ENCODE data around the gene GBP3. TPM values are rescaled to one million over a fixed set of nuclear protein-coding genes. Genes with fewer than 3 reads are reported as not detected.

The GBP3 gene
- total and polyA plus RNA-seq, 4 donors, result 2.0 to 8.8 (median 4.4) TPM

DNA sequence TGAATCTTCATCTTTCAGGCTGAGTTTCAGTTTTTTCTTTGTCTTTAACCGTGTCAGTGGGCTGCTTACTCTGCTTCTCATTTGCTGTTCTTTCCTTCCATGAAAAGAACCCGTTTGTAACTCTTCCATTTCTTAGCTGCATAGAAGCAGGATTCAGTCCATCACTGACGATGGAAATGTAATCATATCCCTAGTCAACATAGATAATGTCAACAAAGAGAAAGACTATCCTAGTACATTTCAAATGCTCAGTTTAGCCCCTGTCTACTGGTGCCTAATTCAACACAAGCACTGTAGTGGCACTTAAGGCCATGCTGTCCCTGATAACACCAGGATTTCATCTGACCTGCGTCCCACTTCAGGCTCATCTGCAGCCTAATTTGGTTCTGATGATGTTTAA lies 42.0 kb upstream of the GBP3 start:
- Histone ChIP-seq H3K4me3 (ENCODE audit: low read depth in 1 of 3, low read length in 3 of 3) (peak overlapping the region; percentile 52 to 91 (median 75)), H3K9me3 (ENCODE audit: control insufficient read depth in 4 of 4, low read length in 3 of 4) (no peaks in the 10 kb centered on the region), H3K36me3 (ENCODE audit: control insufficient read depth in 4 of 4, insufficient read depth in 3 of 4, low read depth in 1 of 4, low read length in 3 of 4) (peaks cover 0 to 15% (median 9%) of the 10 kb centered on the region in 4 donors), H3K4me1 (ENCODE audit: control insufficient read depth in 4 of 4, insufficient read depth in 4 of 4, low read length in 3 of 4) (peaks cover 0 to 22% (median 5%) of the 10 kb centered on the region in 4 donors), H3K27me3 (ENCODE audit: control insufficient read depth in 4 of 4, insufficient read depth in 4 of 4, low read length in 3 of 4) (no peaks in the 10 kb centered on the region), H3K9ac (ENCODE audit: low read depth in 1 of 2, low read length in 2 of 2) (peak overlapping the region; percentile 93 to 100), H3K27ac (ENCODE audit: low read depth in 1 of 2, low read length in 2 of 2) (peak overlapping the region; percentile 91 to 98)
- 1% methylated on average over 4 of the region's 4 CpGs for WGBS
- TF ChIP-seq NR2F2 (IDR thresholded peaks at IDR 0.05) (no peak), GABPA (IDR thresholded peaks at IDR 0.05 in 1 of 2, conservative IDR thresholded peaks at IDR 0.05 in 1 of 2) (no peak), FOXA2 (IDR thresholded peaks at IDR 0.05) (no peak), TAF1 (conservative IDR thresholded peaks at IDR 0.05) (no peak), FOXA1 (IDR thresholded peaks at IDR 0.05) (no peak), YY1 (IDR thresholded peaks at IDR 0.05) (no peak), SP1 (IDR thresholded peaks at IDR 0.05) (no peak), HNF4G (IDR thresholded peaks at IDR 0.05) (no peak), RAD21 (IDR thresholded peaks at IDR 0.05) (no peak), EGR1 (IDR thresholded peaks at IDR 0.05; ENCODE audit: low read depth in 2 of 2) (no peak)
- TF ChIP-seq, protein P1, sequence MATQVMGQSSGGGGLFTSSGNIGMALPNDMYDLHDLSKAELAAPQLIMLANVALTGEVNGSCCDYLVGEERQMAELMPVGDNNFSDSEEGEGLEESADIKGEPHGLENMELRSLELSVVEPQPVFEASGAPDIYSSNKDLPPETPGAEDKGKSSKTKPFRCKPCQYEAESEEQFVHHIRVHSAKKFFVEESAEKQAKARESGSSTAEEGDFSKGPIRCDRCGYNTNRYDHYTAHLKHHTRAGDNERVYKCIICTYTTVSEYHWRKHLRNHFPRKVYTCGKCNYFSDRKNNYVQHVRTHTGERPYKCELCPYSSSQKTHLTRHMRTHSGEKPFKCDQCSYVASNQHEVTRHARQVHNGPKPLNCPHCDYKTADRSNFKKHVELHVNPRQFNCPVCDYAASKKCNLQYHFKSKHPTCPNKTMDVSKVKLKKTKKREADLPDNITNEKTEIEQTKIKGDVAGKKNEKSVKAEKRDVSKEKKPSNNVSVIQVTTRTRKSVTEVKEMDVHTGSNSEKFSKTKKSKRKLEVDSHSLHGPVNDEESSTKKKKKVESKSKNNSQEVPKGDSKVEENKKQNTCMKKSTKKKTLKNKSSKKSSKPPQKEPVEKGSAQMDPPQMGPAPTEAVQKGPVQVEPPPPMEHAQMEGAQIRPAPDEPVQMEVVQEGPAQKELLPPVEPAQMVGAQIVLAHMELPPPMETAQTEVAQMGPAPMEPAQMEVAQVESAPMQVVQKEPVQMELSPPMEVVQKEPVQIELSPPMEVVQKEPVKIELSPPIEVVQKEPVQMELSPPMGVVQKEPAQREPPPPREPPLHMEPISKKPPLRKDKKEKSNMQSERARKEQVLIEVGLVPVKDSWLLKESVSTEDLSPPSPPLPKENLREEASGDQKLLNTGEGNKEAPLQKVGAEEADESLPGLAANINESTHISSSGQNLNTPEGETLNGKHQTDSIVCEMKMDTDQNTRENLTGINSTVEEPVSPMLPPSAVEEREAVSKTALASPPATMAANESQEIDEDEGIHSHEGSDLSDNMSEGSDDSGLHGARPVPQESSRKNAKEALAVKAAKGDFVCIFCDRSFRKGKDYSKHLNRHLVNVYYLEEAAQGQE (IDR thresholded peaks at IDR 0.05), result no peak
- TF ChIP-seq, protein P2, sequence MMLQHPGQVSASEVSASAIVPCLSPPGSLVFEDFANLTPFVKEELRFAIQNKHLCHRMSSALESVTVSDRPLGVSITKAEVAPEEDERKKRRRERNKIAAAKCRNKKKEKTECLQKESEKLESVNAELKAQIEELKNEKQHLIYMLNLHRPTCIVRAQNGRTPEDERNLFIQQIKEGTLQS (IDR thresholded peaks at IDR 0.05), result no peak
- TF ChIP-seq, protein P3, sequence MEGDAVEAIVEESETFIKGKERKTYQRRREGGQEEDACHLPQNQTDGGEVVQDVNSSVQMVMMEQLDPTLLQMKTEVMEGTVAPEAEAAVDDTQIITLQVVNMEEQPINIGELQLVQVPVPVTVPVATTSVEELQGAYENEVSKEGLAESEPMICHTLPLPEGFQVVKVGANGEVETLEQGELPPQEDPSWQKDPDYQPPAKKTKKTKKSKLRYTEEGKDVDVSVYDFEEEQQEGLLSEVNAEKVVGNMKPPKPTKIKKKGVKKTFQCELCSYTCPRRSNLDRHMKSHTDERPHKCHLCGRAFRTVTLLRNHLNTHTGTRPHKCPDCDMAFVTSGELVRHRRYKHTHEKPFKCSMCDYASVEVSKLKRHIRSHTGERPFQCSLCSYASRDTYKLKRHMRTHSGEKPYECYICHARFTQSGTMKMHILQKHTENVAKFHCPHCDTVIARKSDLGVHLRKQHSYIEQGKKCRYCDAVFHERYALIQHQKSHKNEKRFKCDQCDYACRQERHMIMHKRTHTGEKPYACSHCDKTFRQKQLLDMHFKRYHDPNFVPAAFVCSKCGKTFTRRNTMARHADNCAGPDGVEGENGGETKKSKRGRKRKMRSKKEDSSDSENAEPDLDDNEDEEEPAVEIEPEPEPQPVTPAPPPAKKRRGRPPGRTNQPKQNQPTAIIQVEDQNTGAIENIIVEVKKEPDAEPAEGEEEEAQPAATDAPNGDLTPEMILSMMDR (IDR thresholded peaks at IDR 0.05; ENCODE audit: low read depth, low read length, missing input control), result no peak
- no peak for DNase-seq (ENCODE audit: low spot score)

DNA sequence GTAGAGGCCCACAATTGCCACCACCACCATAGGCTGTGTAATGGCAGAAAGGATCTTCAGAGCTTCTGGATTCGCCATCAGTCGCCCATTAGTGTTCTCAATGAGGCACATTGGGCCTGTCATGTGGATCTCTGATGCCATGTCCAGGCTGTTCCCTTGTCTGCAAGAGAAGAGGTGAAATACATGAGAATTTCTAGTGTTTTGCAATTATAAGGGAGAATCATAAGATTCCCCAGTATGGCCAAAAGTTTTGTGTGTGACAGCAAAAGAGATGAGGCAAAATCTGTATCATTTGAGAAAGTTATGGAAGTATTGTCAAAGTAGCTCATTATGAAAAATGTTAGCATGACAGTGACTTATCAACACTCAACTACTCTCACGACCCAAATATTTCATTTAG lies 40.4 kb upstream of the GBP3 start:
- Histone ChIP-seq H3K9ac (ENCODE audit: low read depth in 1 of 2, low read length in 2 of 2) (no peak overlapping the region), H3K4me3 (ENCODE audit: low read depth in 1 of 3, low read length in 3 of 3) (peak overlapping the region in 1 of 3 donors; percentile 5), H3K9me3 (ENCODE audit: control insufficient read depth in 4 of 4, low read length in 3 of 4) (no peaks in the 10 kb centered on the region), H3K4me1 (ENCODE audit: control insufficient read depth in 4 of 4, insufficient read depth in 4 of 4, low read length in 3 of 4) (peaks cover 0 to 14% (median 5%) of the 10 kb centered on the region in 4 donors), H3K27me3 (ENCODE audit: control insufficient read depth in 4 of 4, insufficient read depth in 4 of 4, low read length in 3 of 4) (no peaks in the 10 kb centered on the region), H3K36me3 (ENCODE audit: control insufficient read depth in 4 of 4, insufficient read depth in 3 of 4, low read depth in 1 of 4, low read length in 3 of 4) (peaks cover 0 to 28% (median 23%) of the 10 kb centered on the region in 4 donors), H3K27ac (ENCODE audit: low read depth in 1 of 2, low read length in 2 of 2) (no peak overlapping the region)
- DNase-seq (ENCODE audit: low spot score), result no peak
- 92% methylated on average over 3 of the region's 3 CpGs for WGBS
- TF ChIP-seq RAD21 (IDR thresholded peaks at IDR 0.05), result no peak
- no peak for TF ChIP-seq JUND (IDR thresholded peaks at IDR 0.05)
- TF ChIP-seq GABPA (IDR thresholded peaks at IDR 0.05 in 1 of 2, conservative IDR thresholded peaks at IDR 0.05 in 1 of 2), result no peak
- TF ChIP-seq SP1 (IDR thresholded peaks at IDR 0.05), result no peak
- TF ChIP-seq, protein P3 (IDR thresholded peaks at IDR 0.05; ENCODE audit: low read depth, low read length, missing input control), result no peak
- TF ChIP-seq HNF4G (IDR thresholded peaks at IDR 0.05), result no peak
- TF ChIP-seq RXRA (IDR thresholded peaks at IDR 0.05), result no peak
- TF ChIP-seq, protein P4, sequence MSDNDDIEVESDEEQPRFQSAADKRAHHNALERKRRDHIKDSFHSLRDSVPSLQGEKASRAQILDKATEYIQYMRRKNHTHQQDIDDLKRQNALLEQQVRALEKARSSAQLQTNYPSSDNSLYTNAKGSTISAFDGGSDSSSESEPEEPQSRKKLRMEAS (IDR thresholded peaks at IDR 0.05), result no peak
- TF ChIP-seq, protein P1 (IDR thresholded peaks at IDR 0.05), result no peak
- no peak for TF ChIP-seq NR2F2 (IDR thresholded peaks at IDR 0.05)
